Measurements from ENCODE around the gene CYSLTR2. TPM values are rescaled to one million over a fixed set of nuclear protein-coding genes. Genes with fewer than 3 reads are reported as not detected.

CYSLTR2 gene
- total RNA-seq, 1 experiment from 2014 or later = not detected

GRCh38 chr13:48712141-48712540 lies 58.4 kb downstream of the CYSLTR2 start:
- no peaks in the 10 kb centered on the region for H3K9me2 ChIP-seq (replicated peaks; ENCODE audit: low read length)
- no peaks in the 10 kb centered on the region for H4K20me1 ChIP-seq (ENCODE audit: low read length)
- intact Hi-C loops (cut with micrococcal nuclease) = no loop called here
- ATAC-seq = no peak
- H3K27me3 ChIP-seq (ENCODE audit: low read length) = no peaks in the 10 kb centered on the region
- H3F3A ChIP-seq (ENCODE audit: low read length, unreplicated experiment) = no peaks in the 10 kb centered on the region
- H3K9ac ChIP-seq (ENCODE audit: low read length) = no peak overlapping the region
- BruUV-seq (replicated peaks) = no TSS peak
- no peak overlapping the region for H3K4me3 ChIP-seq (ENCODE audit: low read length)
- no peak overlapping the region for H2AFZ ChIP-seq (ENCODE audit: low read length)
- CTCF ChIA-PET = no interaction called here
- peaks cover 9% of the 10 kb centered on the region; the same call in 1 of the 2 replicates for H3K9me3 ChIP-seq (ENCODE audit: low read length)
- POLR2A ChIA-PET (ENCODE audit: unreplicated experiment) = no interaction called here
- no peaks in the 10 kb centered on the region for H3K79me2 ChIP-seq (ENCODE audit: low read length)
- no peak for DNase-seq
- no peak overlapping the region for H3K27ac ChIP-seq (ENCODE audit: low read length)
- H3K4me1 ChIP-seq (ENCODE audit: insufficient read depth, low read length) = no peaks in the 10 kb centered on the region
- H3K4me2 ChIP-seq (ENCODE audit: low read length) = no peak overlapping the region
- H3K36me3 ChIP-seq (ENCODE audit: low read depth, low read length) = no peaks in the 10 kb centered on the region
- TF ChIP-seq EZH2 (IDR thresholded peaks at IDR 0.05; ENCODE audit: low read length, unreplicated experiment) (no peak), EZH2phosphoT487 (IDR thresholded peaks at IDR 0.05; ENCODE audit: borderline replicate concordance, low read length) (no peak), CTCF (conservative IDR thresholded peaks at IDR 0.05; ENCODE audit: low read depth, low read length) (no peak)

- intact Hi-C loops (cut with micrococcal nuclease) = no loop called here
- Histone ChIP-seq H3K27me3 (ENCODE audit: low read length) (no peaks in the 10 kb centered on the region), H3K9ac (ENCODE audit: low read length) (no peak overlapping the region), H3K4me1 (ENCODE audit: insufficient read depth, low read length) (no peaks in the 10 kb centered on the region), H3K4me2 (ENCODE audit: low read length) (no peak overlapping the region), H3K9me2 (replicated peaks; ENCODE audit: low read length) (no peaks in the 10 kb centered on the region), H4K20me1 (ENCODE audit: low read length) (no peaks in the 10 kb centered on the region), H3K27ac (ENCODE audit: low read length) (no peak overlapping the region), H3F3A (ENCODE audit: low read length, unreplicated experiment) (no peaks in the 10 kb centered on the region), H3K9me3 (ENCODE audit: low read length) (peaks cover 16% of the 10 kb centered on the region), H3K4me3 (ENCODE audit: low read length) (no peak overlapping the region), H3K79me2 (ENCODE audit: low read length) (no peaks in the 10 kb centered on the region), H3K36me3 (ENCODE audit: low read depth, low read length) (no peaks in the 10 kb centered on the region), H2AFZ (ENCODE audit: low read length) (no peak overlapping the region)
- DNase-seq = no peak
- CTCF ChIA-PET = no interaction called here
- POLR2A ChIA-PET (ENCODE audit: unreplicated experiment) = no interaction called here
- no peak for ATAC-seq
- no TSS peak for BruUV-seq (replicated peaks)
- no peak for TF ChIP-seq EZH2 (IDR thresholded peaks at IDR 0.05; ENCODE audit: low read length, unreplicated experiment)
- no peak for TF ChIP-seq CTCF (conservative IDR thresholded peaks at IDR 0.05; ENCODE audit: low read depth, low read length)
- TF ChIP-seq EZH2phosphoT487 (IDR thresholded peaks at IDR 0.05; ENCODE audit: borderline replicate concordance, low read length) = no peak
Observed at GRCh38 chr13:48715977-48716376, 62.2 kb downstream of the CYSLTR2 start.

GRCh38 chr13:48720621-48721020 lies 66.9 kb downstream of the CYSLTR2 start:
- ChIA-PET CTCF (no interaction called here), POLR2A (ENCODE audit: unreplicated experiment) (no interaction called here)
- Histone ChIP-seq H4K20me1 (ENCODE audit: low read length) (no peaks in the 10 kb centered on the region), H3K27ac (ENCODE audit: low read length) (no peak overlapping the region), H3F3A (ENCODE audit: low read length, unreplicated experiment) (no peaks in the 10 kb centered on the region), H3K4me2 (ENCODE audit: low read length) (no peak overlapping the region), H3K9ac (ENCODE audit: low read length) (no peak overlapping the region), H3K27me3 (ENCODE audit: low read length) (no peaks in the 10 kb centered on the region), H3K79me2 (ENCODE audit: low read length) (no peaks in the 10 kb centered on the region), H3K36me3 (ENCODE audit: low read depth, low read length) (no peaks in the 10 kb centered on the region), H2AFZ (ENCODE audit: low read length) (no peak overlapping the region), H3K4me3 (ENCODE audit: low read length) (no peak overlapping the region), H3K4me1 (ENCODE audit: insufficient read depth, low read length) (no peaks in the 10 kb centered on the region), H3K9me3 (ENCODE audit: low read length) (peaks cover 9% of the 10 kb centered on the region), H3K9me2 (replicated peaks; ENCODE audit: low read length) (no peaks in the 10 kb centered on the region)
- BruUV-seq (replicated peaks) = no TSS peak
- DNase-seq (no peak), ATAC-seq (no peak)
- intact Hi-C loops (cut with micrococcal nuclease) = no loop called here
- TF ChIP-seq EZH2 (IDR thresholded peaks at IDR 0.05; ENCODE audit: low read length, unreplicated experiment) (no peak), EZH2phosphoT487 (IDR thresholded peaks at IDR 0.05; ENCODE audit: borderline replicate concordance, low read length) (no peak), CTCF (conservative IDR thresholded peaks at IDR 0.05; ENCODE audit: low read depth, low read length) (no peak)

Data from PC-3 (cell line).